Measurements from ENCODE around the gene RADX. TPM values are rescaled to one million over a fixed set of nuclear protein-coding genes. Genes with fewer than 3 reads are reported as not detected.

Gene RADX
- total RNA-seq, 4 donors from 2014 or later = 1.1 to 3.6 (median 2.7) TPM

- TF ChIP-seq, protein P1, sequence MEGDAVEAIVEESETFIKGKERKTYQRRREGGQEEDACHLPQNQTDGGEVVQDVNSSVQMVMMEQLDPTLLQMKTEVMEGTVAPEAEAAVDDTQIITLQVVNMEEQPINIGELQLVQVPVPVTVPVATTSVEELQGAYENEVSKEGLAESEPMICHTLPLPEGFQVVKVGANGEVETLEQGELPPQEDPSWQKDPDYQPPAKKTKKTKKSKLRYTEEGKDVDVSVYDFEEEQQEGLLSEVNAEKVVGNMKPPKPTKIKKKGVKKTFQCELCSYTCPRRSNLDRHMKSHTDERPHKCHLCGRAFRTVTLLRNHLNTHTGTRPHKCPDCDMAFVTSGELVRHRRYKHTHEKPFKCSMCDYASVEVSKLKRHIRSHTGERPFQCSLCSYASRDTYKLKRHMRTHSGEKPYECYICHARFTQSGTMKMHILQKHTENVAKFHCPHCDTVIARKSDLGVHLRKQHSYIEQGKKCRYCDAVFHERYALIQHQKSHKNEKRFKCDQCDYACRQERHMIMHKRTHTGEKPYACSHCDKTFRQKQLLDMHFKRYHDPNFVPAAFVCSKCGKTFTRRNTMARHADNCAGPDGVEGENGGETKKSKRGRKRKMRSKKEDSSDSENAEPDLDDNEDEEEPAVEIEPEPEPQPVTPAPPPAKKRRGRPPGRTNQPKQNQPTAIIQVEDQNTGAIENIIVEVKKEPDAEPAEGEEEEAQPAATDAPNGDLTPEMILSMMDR (IDR thresholded peaks at IDR 0.05; ENCODE audit: low read depth) = no peak
Measured at GRCh38 chrX:106621836-106622235, 10.1 kb downstream of the RADX start.

GRCh38 chrX:106626789-106627188 lies 15.0 kb downstream of the RADX start:
- TF ChIP-seq, protein P1 (IDR thresholded peaks at IDR 0.05; ENCODE audit: low read depth) = no peak

DNA sequence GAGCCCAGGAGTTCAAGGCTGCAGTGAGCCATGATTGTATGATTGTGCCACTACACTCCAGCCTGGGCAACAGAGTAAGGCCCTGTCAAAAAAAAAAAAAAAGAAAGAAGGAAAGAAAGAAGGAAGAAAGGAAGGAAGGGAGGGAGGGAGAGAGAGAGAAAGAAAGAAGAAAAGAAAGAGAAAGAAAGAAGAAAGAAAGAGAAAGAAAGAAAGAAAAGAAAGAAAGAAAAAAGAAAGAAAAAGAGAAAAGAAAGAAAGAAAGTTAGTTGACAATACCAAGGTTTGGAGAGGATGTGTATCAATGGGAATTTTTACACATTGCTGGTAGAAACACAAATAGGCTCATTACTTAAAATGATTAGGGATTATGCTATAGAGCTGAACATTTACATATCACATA lies 19.8 kb downstream of the RADX start:
- TF ChIP-seq, protein P1 (IDR thresholded peaks at IDR 0.05; ENCODE audit: low read depth) = no peak

- TF ChIP-seq, protein P1 (IDR thresholded peaks at IDR 0.05; ENCODE audit: low read depth) = no peak
Measured at GRCh38 chrX:106649523-106650428, 38.0 kb downstream of the RADX start.

GRCh38 chrX:106670631-106671030 lies 58.9 kb downstream of the RADX start:
- TF ChIP-seq, protein P1 (IDR thresholded peaks at IDR 0.05; ENCODE audit: low read depth) = no peak

GRCh38 chrX:106672527-106672926 lies 60.7 kb downstream of the RADX start:
- TF ChIP-seq, protein P1 (IDR thresholded peaks at IDR 0.05; ENCODE audit: low read depth) = no peak

GRCh38 chrX:106680716-106681115 lies 68.9 kb downstream of the RADX start:
- TF ChIP-seq, protein P1 (IDR thresholded peaks at IDR 0.05; ENCODE audit: low read depth) = no peak

Measured in subcutaneous adipose tissue (tissue), 4 donors.